NT2/D1 (cell line): Measurements from ENCODE around the gene SEC24D.

Experiments used
- YY1 ChIP-seq: IDR thresholded peaks from 2 replicates; pipeline ENCODE4 v1.6.1; 2011; ENCODE audit not compliant: insufficient read length, insufficient read depth
- ZNF274 ChIP-seq: IDR thresholded peaks from 2 replicates; pipeline ENCODE4 v1.6.1; 2011; ENCODE audit warnings: mild to moderate bottlenecking, low read depth, low read length

GRCh38 chr4:118745357-118745756 lies 90.6 kb downstream of the SEC24D start:
- no peak for TF ChIP-seq YY1
- no peak for TF ChIP-seq ZNF274
